Measurements from ENCODE around the gene CRTC2. TPM values are rescaled to one million over a fixed set of nuclear protein-coding genes. Genes with fewer than 3 reads are reported as not detected.
"Not testable (repeated sequence)": the region's sequence is repeated elsewhere in the genome, so short reads cannot be mapped to it uniquely, and the experiment has no call there.

Gene CRTC2
- total and polyA plus RNA-seq, 4 donors: 14.4 to 71.0 (median 40.4) TPM

DNA sequence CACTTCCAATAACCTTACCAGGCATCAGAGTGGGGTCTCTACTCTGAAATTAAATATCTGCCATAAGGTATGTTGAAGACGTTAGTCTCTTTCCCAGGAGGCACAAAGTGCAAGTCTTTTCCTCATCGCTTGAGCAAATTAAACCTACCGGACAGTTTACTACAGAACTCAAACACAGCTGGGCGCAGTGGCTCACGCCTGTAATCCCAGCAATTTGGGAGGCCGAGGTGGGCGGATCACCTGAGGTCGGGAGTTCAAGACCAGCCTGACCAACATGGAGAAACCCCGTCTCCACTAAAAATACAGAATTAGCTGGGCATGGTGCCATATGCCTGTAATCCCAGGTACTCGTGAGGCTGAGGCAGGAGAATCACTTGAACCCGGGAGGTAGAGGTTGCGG lies 20.7 kb upstream of the CRTC2 start:
- H3K27me3 ChIP-seq (ENCODE audit: control insufficient read depth in 1 of 2, insufficient read depth in 2 of 2, low read length in 1 of 2); ATAC-seq (ENCODE audit: low FRiP score); H3K27ac ChIP-seq (ENCODE audit: low read depth in 1 of 2, low read length in 2 of 2); intact Hi-C loops (cut with DNase I); H3K4me3 ChIP-seq (ENCODE audit: low read length in 2 of 2); H3K9me3 ChIP-seq (ENCODE audit: control insufficient read depth, low read length); H3K4me1 ChIP-seq (ENCODE audit: control insufficient read depth in 1 of 2, insufficient read depth in 2 of 2, low read length in 2 of 2); H3K36me3 ChIP-seq (ENCODE audit: control insufficient read depth in 1 of 2, insufficient read depth in 2 of 2, low read length in 1 of 2): not testable (repeated sequence)
- peak; percentile 9 to 17 for DNase-seq
- 83 to 87% methylated on average over 12 of the region's 12 CpGs for WGBS, 2 donors

DNA sequence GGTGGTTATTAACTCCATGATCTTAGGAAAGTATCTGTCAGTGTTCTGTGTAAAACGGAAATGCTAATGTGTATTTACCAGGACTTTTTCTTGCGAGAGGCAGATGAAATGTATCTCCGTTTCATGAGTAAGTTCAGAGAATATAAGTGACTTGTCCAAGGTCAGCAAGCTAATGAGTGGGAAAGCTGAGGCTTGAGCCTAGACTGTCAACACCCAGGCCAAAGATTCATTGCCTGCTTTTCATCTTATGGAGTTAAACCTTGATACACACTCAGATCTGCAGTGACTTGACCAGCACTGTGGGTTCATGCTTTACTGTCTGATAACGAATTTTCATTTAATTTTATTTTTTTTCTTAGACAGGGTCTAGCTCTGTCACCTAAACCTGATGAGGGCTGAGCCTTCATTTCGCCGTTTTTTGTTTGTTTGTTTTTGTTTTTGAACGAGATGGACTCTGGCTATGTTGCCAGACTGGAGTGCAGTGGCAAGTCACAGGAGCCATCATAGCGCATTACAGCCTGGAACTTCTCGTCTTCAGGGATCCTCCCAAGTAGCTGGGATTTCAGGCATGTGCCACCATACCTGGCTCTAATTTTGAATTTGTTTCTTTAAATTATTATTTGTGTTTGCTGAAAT lies 20.0 kb upstream of the CRTC2 start:
- ATAC-seq (ENCODE audit: low FRiP score) (no peak), DNase-seq (no peak)
- intact Hi-C loops (cut with DNase I): no loop called here
- no peaks in the 10 kb centered on the region for H3K27me3 ChIP-seq (ENCODE audit: control insufficient read depth in 1 of 2, insufficient read depth in 2 of 2, low read length in 1 of 2)
- WGBS, 2 donors: 58 to 62% methylated on average over 9 of the region's 9 CpGs
- H3K4me3 ChIP-seq (ENCODE audit: low read length in 2 of 2): peak overlapping the region; percentile 70 to 83
- no peaks in the 10 kb centered on the region for H3K9me3 ChIP-seq (ENCODE audit: control insufficient read depth, low read length)
- H3K4me1 ChIP-seq (ENCODE audit: control insufficient read depth in 1 of 2, insufficient read depth in 2 of 2, low read length in 2 of 2): no peaks in the 10 kb centered on the region
- H3K36me3 ChIP-seq (ENCODE audit: control insufficient read depth in 1 of 2, insufficient read depth in 2 of 2, low read length in 1 of 2): peaks cover 0 to 2% of the 10 kb centered on the region in 2 donors
- no peak overlapping the region for H3K27ac ChIP-seq (ENCODE audit: low read depth in 1 of 2, low read length in 2 of 2)

GRCh38 chr1:153977250-153978240 lies 19.1 kb upstream of the CRTC2 start, which contains the start of gene JTB:
TSS of gene JTB (minus strand) at chr1:153977674. CDS start at chr1:153977252, 422 bp downstream.
- Histone ChIP-seq H3K27ac (ENCODE audit: low read depth in 1 of 2, low read length in 2 of 2) (peak within 1 kb of the TSS in 1 of 2 donors; percentile 77), H3K9me3 (ENCODE audit: control insufficient read depth, low read length) (no peaks in the 10 kb centered on the region), H3K27me3 (ENCODE audit: control insufficient read depth in 1 of 2, insufficient read depth in 2 of 2, low read length in 1 of 2) (no peaks in the 10 kb centered on the region), H3K4me3 (ENCODE audit: low read length in 2 of 2) (peak within 1 kb of the TSS; percentile 70 to 83), H3K4me1 (ENCODE audit: control insufficient read depth in 1 of 2, insufficient read depth in 2 of 2, low read length in 2 of 2) (no peaks in the 10 kb centered on the region), H3K36me3 (ENCODE audit: control insufficient read depth in 1 of 2, insufficient read depth in 2 of 2, low read length in 1 of 2) (peaks cover 0 to 2% of the 10 kb centered on the region in 2 donors)
- intact Hi-C loops (cut with DNase I): no loop called here
- 0% methylated on average over 67 to 75 of the region's 75 CpGs for WGBS, 2 donors
- ATAC-seq (ENCODE audit: low FRiP score) (peak; percentile 95), DNase-seq (peak; percentile 94 to 96)

- ATAC-seq (ENCODE audit: low FRiP score) (no peak), DNase-seq (no peak)
- 1% methylated on average over 16 of the region's 16 CpGs for WGBS, 2 donors
- Histone ChIP-seq H3K4me1 (ENCODE audit: control insufficient read depth in 1 of 2, insufficient read depth in 2 of 2, low read length in 2 of 2) (no peaks in the 10 kb centered on the region), H3K27ac (ENCODE audit: low read depth in 1 of 2, low read length in 2 of 2) (peak overlapping the region in 1 of 2 donors; percentile 45), H3K4me3 (ENCODE audit: low read length in 2 of 2) (peak overlapping the region; percentile 58 to 83), H3K9me3 (ENCODE audit: control insufficient read depth, low read length) (no peaks in the 10 kb centered on the region), H3K36me3 (ENCODE audit: control insufficient read depth in 1 of 2, insufficient read depth in 2 of 2, low read length in 1 of 2) (peaks cover 0 to 2% of the 10 kb centered on the region in 2 donors), H3K27me3 (ENCODE audit: control insufficient read depth in 1 of 2, insufficient read depth in 2 of 2, low read length in 1 of 2) (no peaks in the 10 kb centered on the region)
- intact Hi-C loops (cut with DNase I): no loop called here
Observed at GRCh38 chr1:153976819-153977249, 18.4 kb upstream of the CRTC2 start.

DNA sequence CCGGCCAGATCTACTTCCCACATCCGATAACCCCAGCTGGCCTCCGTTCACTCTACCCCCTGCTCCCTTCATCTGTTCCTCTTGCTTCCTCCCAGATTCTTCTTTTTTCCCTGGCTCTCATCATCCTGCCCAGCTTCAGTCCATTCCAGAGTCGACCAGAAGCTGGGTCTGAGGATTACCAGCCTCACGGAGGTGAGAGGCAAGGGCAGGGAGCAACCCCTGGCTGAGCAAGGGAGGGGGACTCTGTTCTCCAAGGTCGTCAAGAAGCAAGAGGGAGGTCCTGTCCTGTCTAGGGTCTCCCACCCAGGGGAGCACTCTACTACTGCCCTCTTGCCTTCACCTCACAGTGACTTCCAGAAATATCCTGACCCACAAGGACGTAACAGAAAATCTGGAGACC lies 15.1 kb upstream of the CRTC2 start:
- 67 to 73% methylated on average over 7 of the region's 7 CpGs for WGBS, 2 donors
- Histone ChIP-seq H3K27me3 (ENCODE audit: control insufficient read depth in 1 of 2, insufficient read depth in 2 of 2, low read length in 1 of 2) (no peaks in the 10 kb centered on the region), H3K4me3 (ENCODE audit: low read length in 2 of 2) (no peak overlapping the region), H3K9me3 (ENCODE audit: control insufficient read depth, low read length) (no peaks in the 10 kb centered on the region), H3K36me3 (ENCODE audit: control insufficient read depth in 1 of 2, insufficient read depth in 2 of 2, low read length in 1 of 2) (peaks cover 0 to 2% of the 10 kb centered on the region in 2 donors), H3K4me1 (ENCODE audit: control insufficient read depth in 1 of 2, insufficient read depth in 2 of 2, low read length in 2 of 2) (no peaks in the 10 kb centered on the region), H3K27ac (ENCODE audit: low read depth in 1 of 2, low read length in 2 of 2) (no peak overlapping the region)
- no peak for ATAC-seq (ENCODE audit: low FRiP score)
- no peak for DNase-seq
- intact Hi-C loops (cut with DNase I): no loop called here

- Histone ChIP-seq H3K36me3 (ENCODE audit: control insufficient read depth in 1 of 2, insufficient read depth in 2 of 2, low read length in 1 of 2) (peaks cover 0 to 2% of the 10 kb centered on the region in 2 donors), H3K9me3 (ENCODE audit: control insufficient read depth, low read length) (no peaks in the 10 kb centered on the region), H3K27ac (ENCODE audit: low read depth in 1 of 2, low read length in 2 of 2) (no peak overlapping the region), H3K4me3 (ENCODE audit: low read length in 2 of 2) (no peak overlapping the region), H3K27me3 (ENCODE audit: control insufficient read depth in 1 of 2, insufficient read depth in 2 of 2, low read length in 1 of 2) (no peaks in the 10 kb centered on the region), H3K4me1 (ENCODE audit: control insufficient read depth in 1 of 2, insufficient read depth in 2 of 2, low read length in 2 of 2) (no peaks in the 10 kb centered on the region)
- peak in 1 of 2 donors; percentile 5 for DNase-seq
- ATAC-seq (ENCODE audit: low FRiP score): no peak
- 88 to 98% methylated on average over 3 of the region's 3 CpGs for WGBS, 2 donors
- intact Hi-C loops (cut with DNase I): no loop called here
Observed at GRCh38 chr1:153973071-153973470, 14.7 kb upstream of the CRTC2 start.

GRCh38 chr1:153970346-153970745 lies 11.9 kb upstream of the CRTC2 start:
- Histone ChIP-seq H3K4me1 (ENCODE audit: control insufficient read depth in 1 of 2, insufficient read depth in 2 of 2, low read length in 2 of 2) (no peaks in the 10 kb centered on the region), H3K9me3 (ENCODE audit: control insufficient read depth, low read length) (no peaks in the 10 kb centered on the region), H3K27ac (ENCODE audit: low read depth in 1 of 2, low read length in 2 of 2) (no peak overlapping the region), H3K27me3 (ENCODE audit: control insufficient read depth in 1 of 2, insufficient read depth in 2 of 2, low read length in 1 of 2) (no peaks in the 10 kb centered on the region), H3K36me3 (ENCODE audit: control insufficient read depth in 1 of 2, insufficient read depth in 2 of 2, low read length in 1 of 2) (peaks cover 0 to 2% of the 10 kb centered on the region in 2 donors), H3K4me3 (ENCODE audit: low read length in 2 of 2) (no peak overlapping the region)
- DNase-seq (peak in 1 of 2 donors; percentile 17), ATAC-seq (ENCODE audit: low FRiP score) (no peak)
- intact Hi-C loops (cut with DNase I): no loop called here
- 85 to 96% methylated on average over 2 of the region's 2 CpGs for WGBS, 2 donors

- Histone ChIP-seq H3K27me3 (ENCODE audit: control insufficient read depth in 1 of 2, insufficient read depth in 2 of 2, low read length in 1 of 2) (no peaks in the 10 kb centered on the region), H3K4me3 (ENCODE audit: low read length in 2 of 2) (no peak overlapping the region), H3K9me3 (ENCODE audit: control insufficient read depth, low read length) (no peaks in the 10 kb centered on the region), H3K4me1 (ENCODE audit: control insufficient read depth in 1 of 2, insufficient read depth in 2 of 2, low read length in 2 of 2) (no peaks in the 10 kb centered on the region), H3K36me3 (ENCODE audit: control insufficient read depth in 1 of 2, insufficient read depth in 2 of 2, low read length in 1 of 2) (no peaks in the 10 kb centered on the region), H3K27ac (ENCODE audit: low read depth in 1 of 2, low read length in 2 of 2) (no peak overlapping the region)
- WGBS, 2 donors: 84 to 92% methylated on average over 2 of the region's 2 CpGs
- DNase-seq: no peak
- intact Hi-C loops (cut with DNase I): loop anchor here in 1 of 2 donors (1.0 kb wide), 1 partner anchor 147 kb away; no protein-coding TSS in a partner anchor
- no peak for ATAC-seq (ENCODE audit: low FRiP score)
Observed at GRCh38 chr1:153968972-153969371, 10.6 kb upstream of the CRTC2 start.

All from aorta (tissue), 5 donors.